Spleen (tissue), 11 donors: ENCODE data around the gene TSPAN9. TPM values are rescaled to one million over a fixed set of nuclear protein-coding genes. Genes with fewer than 3 reads are reported as not detected.

Experiments used
- DNase-seq: peaks from one replicate; pipeline ENCODE4 v3.0.0-alpha.2; 2020
- H3K27ac ChIP-seq, 8 donors: fragments of 200-600 bp; sonication (generic) in 7 of 8; 1 replicate in 4 of 8; 2 replicates in 4 of 8; pipeline versions ENCODE4 v1.5.0 to v1.8.0; 2016 to 2021; ENCODE audit warnings: inconsistent platforms in 4 of 8, mild to moderate bottlenecking in 4 of 8, moderate library complexity in 1 of 8
- H3K27me3 ChIP-seq, 7 donors: fragments of 200-600 bp; sonication (generic) in 6 of 7; replicated peaks in 1 of 7; 1 replicate in 4 of 7; 2 replicates in 3 of 7; pipeline versions ENCODE4 v1.5.0 to v1.8.0; 2016 to 2021; ENCODE audit warnings: inconsistent platforms in 3 of 7, mild to moderate bottlenecking in 1 of 7
- H3K36me3 ChIP-seq, 6 donors: fragments of 200-600 bp; sonication (generic) in 5 of 6; 1 replicate in 4 of 6; 2 replicates in 2 of 6; pipeline versions ENCODE4 v1.5.0 to v1.8.0; 2016 to 2021; ENCODE audit warnings: inconsistent platforms in 2 of 6
- H3K4me1 ChIP-seq, 6 donors: fragments of 200-600 bp; sonication (generic) in 5 of 6; 1 replicate in 3 of 6; 2 replicates in 3 of 6; pipeline versions ENCODE4 v1.5.0 to v1.8.0; 2016 to 2021; ENCODE audit warnings: inconsistent platforms in 3 of 6
- H3K4me3 ChIP-seq, 8 donors: fragments of 200-600 bp; sonication (generic) in 7 of 8; 1 replicate in 4 of 8; 2 replicates in 4 of 8; pipeline versions ENCODE4 v1.5.0 to v1.8.0; 2016 to 2021; ENCODE audit warnings: inconsistent platforms in 4 of 8, mild to moderate bottlenecking in 4 of 8, moderate library complexity in 2 of 8
- H3K9me3 ChIP-seq, 8 donors: fragments of 200-600 bp; sonication (generic) in 7 of 8; 1 replicate in 4 of 8; 2 replicates in 4 of 8; pipeline versions ENCODE4 v1.5.0 to v1.8.0; 2016 to 2021; ENCODE audit warnings: inconsistent platforms in 4 of 8
- POLR2A ChIP-seq, 3 donors: fragments of 450-650 bp; IDR thresholded peaks; one replicate each; pipeline ENCODE4 v1.5.1; 2017; ENCODE audit warnings: antibody characterized with exemption in 3 of 3, mild to moderate bottlenecking in 1 of 3
- POLR2AphosphoS5 ChIP-seq, 3 donors: sonication (generic); formaldehyde crosslinking; IDR thresholded peaks; one replicate each; pipeline ENCODE4 v1.5.1; 2017; ENCODE audit warnings: antibody characterized with exemption in 3 of 3
- WGBS, 5 donors: extraction: QIAGEN DNeasy Blood & Tissue Kit in 3 of 5; methylation state at CpG; one replicate each; pipeline versions ENCODE4 v1.1.5 to v1.1.7; 2013 to 2018; 5-methylcytosine and 5-hydroxymethylcytosine counted together
- intact Hi-C: fragments of 100-400 bp; cut with DNase I; formaldehyde crosslinking; loops from one replicate; pipeline ENCODE4 v1.15.0; 2023; ENCODE audit warnings: low total_unique reads
- polyA plus RNA-seq, 3 donors: library from polyadenylated mRNA; stranded (reverse); fragments of 200-250 nt; gene quantifications; one replicate each; pipeline ENCODE4 v1.2.1, GENCODE V29; 2013
- total RNA-seq, 7 donors: library from RNA; depleted of rRNA in 3 of 7; stranded (reverse); fragments of >200 nt in 3 of 7; fragmentation: NEBNext Ultra II Directional in 4 of 7; extraction: Animal tissue kit (Norgen Biotek cat#: 25700) in 4 of 7; gene quantifications; one replicate each; pipeline versions ENCODE4 v1.1.0 to v1.2.1, GENCODE V29; 2016 to 2021
- TF ChIP-seq, protein P1 (sequence below), 11 experiments: fragments of 200-600 bp in 7 of 11; fragments of 450-650 bp in 4 of 11; sonication (generic) in 4 of 11; IDR thresholded peaks in 8 of 11; conservative IDR thresholded peaks in 3 of 11; 1 replicate in 7 of 11; 2 replicates in 4 of 11; pipeline versions ENCODE4 v1.4.0 to v1.8.0; 2016 to 2021; ENCODE audit warnings: antibody characterized with exemption in 11 of 11, inconsistent platforms in 4 of 11, mild to moderate bottlenecking in 1 of 11
- donor health status: healthy with polysubstance abuse.
- donor health status: DM: no; HTN: no; CAD: no; lungs with moderate emphysema.
- donor health status: DM: no; HTN: no; CAD: no.
- donor health status: Bipolar disorder and iron deficiency.
- donor health status: healthy.
- donor health status: DM: no; HTN: no; CAD: no.
- donor health status: DM: yes; HTN: yes; CAD: no.

The TSPAN9 gene
- total and polyA plus RNA-seq, 10 donors = 3.6 to 51.1 (median 32.4) TPM

GRCh38 chr12:3148366-3149000, 71.3 kb downstream of the TSPAN9 start:
- no peak overlapping the region for H3K27ac ChIP-seq
- H3K4me3 ChIP-seq = no peak overlapping the region
- 62 to 74% (median 71%) methylated on average over 15 to 16 of the region's 16 CpGs for WGBS, 5 donors
- intact Hi-C loops = no loop called here
- DNase-seq = no peak
- H3K9me3 ChIP-seq = no peaks in the 10 kb centered on the region
- H3K27me3 ChIP-seq = peaks cover 0 to 41% (median 0%) of the 10 kb centered on the region in 7 donors
- H3K4me1 ChIP-seq = peaks cover 22 to 65% (median 42%) of the 10 kb centered on the region in 6 donors
- TF ChIP-seq POLR2AphosphoS5 (IDR thresholded peaks at IDR 0.05) (peak in 2 of 3 donors; percentile 62 to 63), POLR2A (IDR thresholded peaks at IDR 0.05) (no peak)
- TF ChIP-seq, protein P1, sequence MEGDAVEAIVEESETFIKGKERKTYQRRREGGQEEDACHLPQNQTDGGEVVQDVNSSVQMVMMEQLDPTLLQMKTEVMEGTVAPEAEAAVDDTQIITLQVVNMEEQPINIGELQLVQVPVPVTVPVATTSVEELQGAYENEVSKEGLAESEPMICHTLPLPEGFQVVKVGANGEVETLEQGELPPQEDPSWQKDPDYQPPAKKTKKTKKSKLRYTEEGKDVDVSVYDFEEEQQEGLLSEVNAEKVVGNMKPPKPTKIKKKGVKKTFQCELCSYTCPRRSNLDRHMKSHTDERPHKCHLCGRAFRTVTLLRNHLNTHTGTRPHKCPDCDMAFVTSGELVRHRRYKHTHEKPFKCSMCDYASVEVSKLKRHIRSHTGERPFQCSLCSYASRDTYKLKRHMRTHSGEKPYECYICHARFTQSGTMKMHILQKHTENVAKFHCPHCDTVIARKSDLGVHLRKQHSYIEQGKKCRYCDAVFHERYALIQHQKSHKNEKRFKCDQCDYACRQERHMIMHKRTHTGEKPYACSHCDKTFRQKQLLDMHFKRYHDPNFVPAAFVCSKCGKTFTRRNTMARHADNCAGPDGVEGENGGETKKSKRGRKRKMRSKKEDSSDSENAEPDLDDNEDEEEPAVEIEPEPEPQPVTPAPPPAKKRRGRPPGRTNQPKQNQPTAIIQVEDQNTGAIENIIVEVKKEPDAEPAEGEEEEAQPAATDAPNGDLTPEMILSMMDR (IDR thresholded peaks at IDR 0.05 in 8 of 11, conservative IDR thresholded peaks at IDR 0.05 in 3 of 11) = no peak
- H3K36me3 ChIP-seq = no peaks in the 10 kb centered on the region

DNA sequence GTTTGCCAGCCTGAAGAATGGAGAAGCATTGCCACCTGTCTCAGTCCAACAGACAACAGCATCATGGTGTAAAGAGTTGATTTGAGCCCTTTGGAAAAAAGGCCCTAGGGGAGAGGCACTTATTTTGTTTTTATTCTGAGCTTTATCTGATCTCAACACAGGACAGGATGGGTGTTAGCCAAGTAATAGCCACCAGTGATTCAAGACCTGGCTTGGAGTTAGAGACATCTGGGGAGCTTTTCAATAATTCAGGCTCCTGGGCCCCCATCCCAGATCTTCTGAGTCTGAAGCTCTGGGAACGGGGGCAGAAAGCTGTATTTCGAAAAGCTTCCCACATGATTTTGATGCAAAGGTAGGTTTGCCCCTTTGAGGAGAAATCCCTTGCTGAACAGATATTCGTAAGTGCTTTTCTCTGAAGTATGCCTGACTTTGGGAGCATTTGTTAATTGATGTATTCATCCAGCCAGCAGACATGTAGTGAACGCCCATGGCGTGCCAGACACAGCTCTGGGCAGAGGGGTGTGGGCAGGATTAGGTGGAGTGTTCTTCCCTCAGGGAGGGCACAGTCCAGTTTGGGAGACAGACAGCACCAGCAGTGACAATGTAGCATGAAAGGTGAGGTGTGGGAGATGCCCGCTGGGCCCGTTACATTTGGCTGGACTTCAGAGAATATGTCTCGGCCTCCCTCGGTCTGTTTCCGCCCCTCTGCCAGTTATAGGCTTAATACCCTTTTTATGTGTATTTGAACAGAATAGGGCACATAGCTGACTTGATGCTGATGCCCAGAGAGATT, 72.5 kb downstream of the TSPAN9 start:
- Histone ChIP-seq H3K9me3 (no peaks in the 10 kb centered on the region), H3K27me3 (peaks cover 0 to 41% (median 0%) of the 10 kb centered on the region in 7 donors), H3K27ac (no peak overlapping the region), H3K4me3 (no peak overlapping the region), H3K36me3 (no peaks in the 10 kb centered on the region), H3K4me1 (peaks cover 21 to 72% (median 46%) of the 10 kb centered on the region in 6 donors)
- no peak for TF ChIP-seq POLR2AphosphoS5 (IDR thresholded peaks at IDR 0.05)
- TF ChIP-seq, protein P1 (IDR thresholded peaks at IDR 0.05 in 8 of 11, conservative IDR thresholded peaks at IDR 0.05 in 3 of 11) = no peak
- TF ChIP-seq POLR2A (IDR thresholded peaks at IDR 0.05) = no peak
- no peak for DNase-seq
- intact Hi-C loops = no loop called here
- 86 to 92% (median 91%) methylated on average over 9 to 10 of the region's 10 CpGs for WGBS, 5 donors

DNA sequence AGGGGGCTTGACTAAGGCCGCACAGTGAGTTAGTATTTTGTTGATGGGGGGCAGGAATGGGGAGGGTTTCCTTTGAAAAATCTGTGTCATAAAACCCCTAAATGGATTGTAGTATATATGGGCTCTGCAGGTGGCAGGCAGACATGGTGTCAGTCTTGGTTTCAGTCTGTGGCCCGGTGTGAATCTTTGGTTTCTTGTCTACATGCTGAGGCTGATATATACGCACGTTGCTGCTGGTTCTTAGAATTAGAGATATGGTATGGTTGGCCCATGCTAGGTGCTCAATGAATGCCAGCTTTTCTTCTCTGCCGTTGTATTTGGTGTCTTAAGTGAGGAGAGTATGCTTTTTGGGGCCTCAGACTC, 73.1 kb downstream of the TSPAN9 start:
- DNase-seq = no peak
- H3K27ac ChIP-seq = peak overlapping the region in 2 of 8 donors; percentile 15 to 16
- WGBS, 5 donors = 64 to 78% (median 77%) methylated on average over 5 of the region's 5 CpGs
- H3K36me3 ChIP-seq = no peaks in the 10 kb centered on the region
- H3K4me3 ChIP-seq = no peak overlapping the region
- no peaks in the 10 kb centered on the region for H3K9me3 ChIP-seq
- peaks cover 20 to 72% (median 45%) of the 10 kb centered on the region in 6 donors for H3K4me1 ChIP-seq
- intact Hi-C loops = no loop called here
- TF ChIP-seq POLR2A (IDR thresholded peaks at IDR 0.05) = no peak
- TF ChIP-seq, protein P1 (IDR thresholded peaks at IDR 0.05 in 8 of 11, conservative IDR thresholded peaks at IDR 0.05 in 3 of 11) = no peak
- TF ChIP-seq POLR2AphosphoS5 (IDR thresholded peaks at IDR 0.05) = no peak
- H3K27me3 ChIP-seq = peaks cover 0 to 39% (median 0%) of the 10 kb centered on the region in 7 donors
